ENCODE results near the gene ACOX2. TPM values are rescaled to one million over a fixed set of nuclear protein-coding genes. Genes with fewer than 3 reads are reported as not detected.

Gene ACOX2
- total and polyA plus RNA-seq, 2 donors (not counting 1 experiment from before 2014, with no cell fraction given): 19.0 to 20.5 TPM

GRCh38 chr3:58578873-58579272 lies 41.9 kb upstream of the ACOX2 start:
- no peak overlapping the region for H3K4me3 ChIP-seq (replicated peaks in 1 of 4; ENCODE audit: control extremely low read depth in 1 of 4, insufficient read depth in 1 of 4, low read depth in 3 of 4, low read length in 4 of 4)
- H3K9ac ChIP-seq (ENCODE audit: insufficient read depth, low read length): no peak overlapping the region
- no peaks in the 10 kb centered on the region for H3K79me2 ChIP-seq (ENCODE audit: control insufficient read depth, insufficient read depth, low read length)
- DNase-seq (ENCODE audit: low read depth in 2 of 2): no peak
- H2AFZ ChIP-seq (ENCODE audit: low read length): no peak overlapping the region
- H3K36me3 ChIP-seq (ENCODE audit: control insufficient read depth, insufficient read depth, low read length): no peaks in the 10 kb centered on the region
- no peaks in the 10 kb centered on the region for H3K4me1 ChIP-seq (ENCODE audit: control insufficient read depth, extremely low read depth, insufficient read depth, low read length)
- H3K9me3 ChIP-seq (ENCODE audit: control insufficient read depth, insufficient read depth, low read depth, low read length): no peaks in the 10 kb centered on the region
- H3K27ac ChIP-seq (ENCODE audit: insufficient read depth, low read length): no peak overlapping the region
- TF ChIP-seq CTCF (conservative IDR thresholded peaks at IDR 0.05 in 1 of 2, IDR thresholded peaks at IDR 0.05 in 1 of 2; ENCODE audit: low read depth in 1 of 2, low read length in 2 of 2): no peak
- no peak for TF ChIP-seq EZH2 (IDR thresholded peaks at IDR 0.05; ENCODE audit: low read length, missing control alignments)
- H4K20me1 ChIP-seq (ENCODE audit: control insufficient read depth, extremely low read depth, insufficient read depth, low read length): no peaks in the 10 kb centered on the region
- peaks cover 4% of the 10 kb centered on the region for H3K27me3 ChIP-seq (ENCODE audit: control insufficient read depth, insufficient read depth, low read length)
- H3K4me2 ChIP-seq (ENCODE audit: extremely low read depth, insufficient read depth, low read length): no peak overlapping the region

GRCh38 chr3:58577269-58577821 lies 40.4 kb upstream of the ACOX2 start, which contains the start of gene FAM107A:
Gene FAM107A (minus strand): TSS chr3:58577391. CDS start chr3:58569860, 7,531 bp downstream.
- Histone ChIP-seq H3K27ac (ENCODE audit: insufficient read depth, low read length) (no peak within 1 kb of the TSS), H3K36me3 (ENCODE audit: control insufficient read depth, insufficient read depth, low read length) (no peaks in the 10 kb centered on the region), H3K27me3 (ENCODE audit: control insufficient read depth, insufficient read depth, low read length) (peaks cover 4% of the 10 kb centered on the region), H3K4me2 (ENCODE audit: extremely low read depth, insufficient read depth, low read length) (no peak within 1 kb of the TSS), H3K4me1 (ENCODE audit: control insufficient read depth, extremely low read depth, insufficient read depth, low read length) (no peaks in the 10 kb centered on the region), H3K79me2 (ENCODE audit: control insufficient read depth, insufficient read depth, low read length) (no peaks in the 10 kb centered on the region), H3K9ac (ENCODE audit: insufficient read depth, low read length) (no peak within 1 kb of the TSS), H3K9me3 (ENCODE audit: control insufficient read depth, insufficient read depth, low read depth, low read length) (no peaks in the 10 kb centered on the region), H2AFZ (ENCODE audit: low read length) (no peak within 1 kb of the TSS), H3K4me3 (replicated peaks in 1 of 4; ENCODE audit: control extremely low read depth in 1 of 4, insufficient read depth in 1 of 4, low read depth in 3 of 4, low read length in 4 of 4) (peak within 1 kb of the TSS in 1 of 4 experiments; percentile 10), H4K20me1 (ENCODE audit: control insufficient read depth, extremely low read depth, insufficient read depth, low read length) (no peaks in the 10 kb centered on the region)
- TF ChIP-seq EZH2 (IDR thresholded peaks at IDR 0.05; ENCODE audit: low read length, missing control alignments) (no peak), CTCF (conservative IDR thresholded peaks at IDR 0.05 in 1 of 2, IDR thresholded peaks at IDR 0.05 in 1 of 2; ENCODE audit: low read depth in 1 of 2, low read length in 2 of 2) (peak; percentile 31 to 36)
- DNase-seq (ENCODE audit: low read depth in 2 of 2): peak; percentile 62 to 63

- Histone ChIP-seq H3K36me3 (ENCODE audit: control insufficient read depth, insufficient read depth, low read length) (no peaks in the 10 kb centered on the region), H3K4me2 (ENCODE audit: extremely low read depth, insufficient read depth, low read length) (no peak overlapping the region), H3K4me1 (ENCODE audit: control insufficient read depth, extremely low read depth, insufficient read depth, low read length) (no peaks in the 10 kb centered on the region), H3K27ac (ENCODE audit: insufficient read depth, low read length) (no peak overlapping the region), H3K9me3 (ENCODE audit: control insufficient read depth, insufficient read depth, low read depth, low read length) (no peaks in the 10 kb centered on the region), H3K79me2 (ENCODE audit: control insufficient read depth, insufficient read depth, low read length) (no peaks in the 10 kb centered on the region), H4K20me1 (ENCODE audit: control insufficient read depth, extremely low read depth, insufficient read depth, low read length) (no peaks in the 10 kb centered on the region), H3K4me3 (replicated peaks in 1 of 4; ENCODE audit: control extremely low read depth in 1 of 4, insufficient read depth in 1 of 4, low read depth in 3 of 4, low read length in 4 of 4) (no peak overlapping the region), H2AFZ (ENCODE audit: low read length) (no peak overlapping the region), H3K27me3 (ENCODE audit: control insufficient read depth, insufficient read depth, low read length) (peaks cover 4% of the 10 kb centered on the region), H3K9ac (ENCODE audit: insufficient read depth, low read length) (no peak overlapping the region)
- no peak for DNase-seq (ENCODE audit: low read depth in 2 of 2)
- TF ChIP-seq EZH2 (IDR thresholded peaks at IDR 0.05; ENCODE audit: low read length, missing control alignments): no peak
- TF ChIP-seq CTCF (conservative IDR thresholded peaks at IDR 0.05 in 1 of 2, IDR thresholded peaks at IDR 0.05 in 1 of 2; ENCODE audit: low read depth in 1 of 2, low read length in 2 of 2): no peak
These were observed 39.7 kb upstream of the ACOX2 start for GRCh38 chr3:58576716-58577115.
